SW480 (cell line): Measurements from ENCODE around the gene CDH12.

ENCODE experiments used
- DNase-seq: peaks from one replicate; pipeline ENCODE4 v3.0.0-alpha.2; 2016; ENCODE audit warnings: low spot score

Gene CDH12

GRCh38 chr5:22764736-22765135, 88.4 kb downstream of the CDH12 start:
- DNase-seq = no peak

GRCh38 chr5:22757776-22758175, 95.4 kb downstream of the CDH12 start:
- DNase-seq = no peak

- DNase-seq = no peak
Measured at GRCh38 chr5:22754155-22754554, 99.0 kb downstream of the CDH12 start.

GRCh38 chr5:22751536-22751935, 101.6 kb downstream of the CDH12 start:
- no peak for DNase-seq

- DNase-seq = no peak
Measured at GRCh38 chr5:22736443-22737003, 116.6 kb downstream of the CDH12 start.

GRCh38 chr5:22734907-22735306, 118.2 kb downstream of the CDH12 start:
- no peak for DNase-seq

GRCh38 chr5:22728610-22729009, 124.5 kb downstream of the CDH12 start:
- DNase-seq = no peak

GRCh38 chr5:22722491-22722890, 130.7 kb downstream of the CDH12 start:
- no peak for DNase-seq

- no peak for DNase-seq
Measured at GRCh38 chr5:22722056-22722455, 131.1 kb downstream of the CDH12 start.

GRCh38 chr5:22719842-22720241, 133.3 kb downstream of the CDH12 start:
- DNase-seq = no peak

GRCh38 chr5:22710660-22711059, 142.5 kb downstream of the CDH12 start:
- no peak for DNase-seq

GRCh38 chr5:22709743-22710142, 143.4 kb downstream of the CDH12 start:
- no peak for DNase-seq

GRCh38 chr5:22708770-22709328, 144.3 kb downstream of the CDH12 start:
- no peak for DNase-seq

GRCh38 chr5:22706901-22707300, 146.2 kb downstream of the CDH12 start:
- DNase-seq = no peak

GRCh38 chr5:22699319-22699718, 153.8 kb downstream of the CDH12 start:
- DNase-seq = no peak

GRCh38 chr5:22693121-22693520, 160.0 kb downstream of the CDH12 start:
- DNase-seq = no peak

- no peak for DNase-seq
Measured at GRCh38 chr5:22683050-22683449, 170.1 kb downstream of the CDH12 start.

- DNase-seq = no peak
Measured at GRCh38 chr5:22678886-22679285, 174.3 kb downstream of the CDH12 start.

GRCh38 chr5:22673131-22673530, 180.0 kb downstream of the CDH12 start:
- no peak for DNase-seq

- no peak for DNase-seq
Measured at GRCh38 chr5:22669345-22669744, 183.8 kb downstream of the CDH12 start.

GRCh38 chr5:22665801-22666200, 187.3 kb downstream of the CDH12 start:
- DNase-seq = no peak

- no peak for DNase-seq
Measured at GRCh38 chr5:22663134-22663533, 190.0 kb downstream of the CDH12 start.

- DNase-seq = no peak
Measured at GRCh38 chr5:22662391-22662790, 190.8 kb downstream of the CDH12 start.

GRCh38 chr5:22651355-22651754, 201.8 kb downstream of the CDH12 start:
- DNase-seq = no peak
